Measurements from ENCODE around the gene MXRA5.
"Not testable (repeated sequence)": the region's sequence is repeated elsewhere in the genome, so short reads cannot be mapped to it uniquely, and the experiment has no call there.

The MXRA5 gene

GRCh38 chrX:3343569-3343968, 2.9 kb downstream of the MXRA5 start:
- not testable (repeated sequence) for DNase-seq (ENCODE audit: low spot score)

- DNase-seq (ENCODE audit: low spot score), result no peak
Observed at GRCh38 chrX:3340016-3340415, 6.4 kb downstream of the MXRA5 start.

DNA sequence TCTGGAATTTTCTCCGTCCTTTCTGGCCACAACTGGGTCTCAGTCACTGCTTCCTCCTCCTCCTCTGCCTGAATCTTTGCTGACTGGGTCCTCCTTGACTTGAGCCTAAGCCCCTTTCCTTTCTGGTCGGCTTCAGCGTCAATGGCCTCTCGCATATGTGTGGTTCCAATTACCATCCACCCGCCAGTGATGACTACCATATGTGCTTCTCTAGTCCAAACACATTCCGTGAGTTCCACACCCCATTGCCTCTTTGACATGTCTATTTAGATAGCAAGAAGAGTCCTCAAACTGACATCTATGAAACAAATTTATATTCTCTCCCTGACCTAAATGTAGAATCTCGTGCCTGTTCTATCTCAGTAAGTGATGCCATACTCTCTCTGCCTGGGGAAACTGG, 19.8 kb downstream of the MXRA5 start:
- DNase-seq (ENCODE audit: low spot score), result no peak

GRCh38 chrX:3320471-3321046, 25.9 kb downstream of the MXRA5 start:
- DNase-seq (ENCODE audit: low spot score), result no peak

DNA sequence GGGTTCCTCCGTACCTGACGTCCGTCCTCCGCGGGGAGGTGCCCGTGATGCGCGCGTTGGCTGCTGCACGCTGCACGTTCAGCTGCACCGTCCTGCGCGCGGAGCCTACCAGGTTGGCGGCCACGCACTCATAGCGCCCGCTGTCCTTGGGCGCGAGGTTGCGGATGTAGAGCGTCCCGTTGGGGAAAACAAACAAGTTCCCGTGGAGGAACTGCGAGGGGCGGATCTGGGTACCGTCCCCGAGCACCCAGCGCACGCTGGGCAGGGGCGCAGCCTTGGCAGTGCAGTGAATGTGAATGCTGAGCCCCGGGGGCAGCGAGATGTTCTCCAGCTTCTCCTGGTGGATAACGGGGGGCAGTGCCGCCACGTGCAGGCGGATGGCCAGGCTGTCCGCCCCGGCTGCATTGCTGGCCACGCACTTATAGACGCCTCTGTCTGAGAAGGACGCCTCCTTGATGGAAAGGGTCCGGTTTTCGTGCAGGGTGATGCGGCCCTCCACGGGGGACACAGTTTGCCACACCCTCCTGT, 29.2 kb downstream of the MXRA5 start:
- no peak for DNase-seq (ENCODE audit: low spot score)

DNA sequence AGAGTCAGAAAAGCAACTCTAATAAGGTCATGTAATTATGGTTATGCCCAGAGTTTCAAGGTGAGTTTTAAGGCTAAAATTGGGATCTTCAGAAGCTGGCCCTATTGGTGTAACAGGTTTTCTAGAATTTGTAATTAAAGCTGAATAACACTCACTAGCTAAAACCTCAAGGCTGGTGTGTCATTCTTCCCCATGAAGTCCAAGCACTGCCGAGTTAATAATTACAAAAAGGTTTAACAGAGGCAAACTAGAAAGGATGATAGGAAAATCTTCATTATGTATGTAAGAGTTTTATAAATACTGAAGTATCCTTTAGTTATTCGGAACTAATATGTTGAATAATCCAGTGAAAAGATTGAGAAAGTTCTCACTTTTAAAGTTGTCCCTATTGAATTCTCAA, 34.3 kb downstream of the MXRA5 start:
- no peak for DNase-seq (ENCODE audit: low spot score)

GRCh38 chrX:3307881-3308280, 38.6 kb downstream of the MXRA5 start:
- no peak for DNase-seq (ENCODE audit: low spot score)

- DNase-seq (ENCODE audit: low spot score), result no peak
Observed at GRCh38 chrX:3299636-3300035, 46.8 kb downstream of the MXRA5 start.

- DNase-seq (ENCODE audit: low spot score), result peak; percentile 3
Observed at GRCh38 chrX:3295731-3296130, 50.7 kb downstream of the MXRA5 start.

DNA sequence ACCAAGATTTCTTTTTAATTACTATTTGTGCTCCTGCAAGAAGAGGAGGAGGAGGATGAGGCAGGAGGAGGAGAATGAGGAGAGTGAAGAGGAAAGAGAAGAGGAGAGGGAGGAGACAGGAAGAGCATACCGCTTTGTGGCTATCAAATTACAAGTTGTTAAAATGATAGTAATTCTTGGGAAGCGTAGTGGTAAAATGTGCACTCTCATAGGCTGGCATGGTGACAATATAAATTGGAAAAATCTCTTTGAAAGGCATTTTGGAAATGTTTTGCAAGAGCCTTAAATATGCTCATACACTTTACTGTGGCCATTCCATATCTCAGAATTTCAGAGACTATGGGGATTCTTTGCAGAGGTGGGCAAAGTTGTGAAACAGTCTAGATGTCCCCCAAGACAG, 53.2 kb downstream of the MXRA5 start:
- no peak for DNase-seq (ENCODE audit: low spot score)

- no peak for DNase-seq (ENCODE audit: low spot score)
Observed at GRCh38 chrX:3290561-3290960, 55.9 kb downstream of the MXRA5 start.

DNA sequence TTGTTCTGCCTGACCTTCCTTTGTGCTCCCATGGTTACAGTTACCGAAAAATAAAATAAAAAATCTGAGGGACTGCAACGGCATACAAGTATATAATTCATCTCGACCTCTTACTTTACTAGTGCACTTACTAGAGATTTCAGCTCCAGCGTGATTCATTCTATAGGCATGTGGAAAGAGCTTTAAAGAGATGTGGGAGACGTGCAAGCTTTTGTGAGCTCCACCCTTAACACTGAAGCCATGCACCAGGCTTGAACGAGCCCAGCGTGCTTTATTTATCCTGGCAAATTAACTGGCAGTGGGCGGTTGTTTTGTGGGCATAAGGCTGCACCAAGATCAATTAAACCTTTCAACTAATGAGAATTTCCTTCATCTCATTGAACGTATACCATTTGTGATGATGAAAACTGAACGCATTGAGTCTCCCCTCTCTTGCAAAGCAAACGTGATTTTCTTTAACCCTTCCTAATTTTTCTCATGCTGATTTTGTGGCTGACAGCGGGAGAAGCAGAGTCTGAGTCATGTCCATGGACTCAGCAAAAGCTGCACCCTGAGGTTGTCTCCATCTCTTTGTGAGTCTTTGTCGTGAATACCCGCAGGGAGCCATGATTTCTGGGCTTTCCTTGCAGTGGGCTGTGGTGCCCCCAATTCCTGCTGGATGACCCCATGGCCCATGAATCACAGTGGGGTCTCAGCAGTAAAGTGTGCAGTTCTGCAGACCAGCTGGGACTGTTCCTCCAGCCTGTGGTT, 60.1 kb downstream of the MXRA5 start:
- no peak for DNase-seq (ENCODE audit: low spot score)

DNA sequence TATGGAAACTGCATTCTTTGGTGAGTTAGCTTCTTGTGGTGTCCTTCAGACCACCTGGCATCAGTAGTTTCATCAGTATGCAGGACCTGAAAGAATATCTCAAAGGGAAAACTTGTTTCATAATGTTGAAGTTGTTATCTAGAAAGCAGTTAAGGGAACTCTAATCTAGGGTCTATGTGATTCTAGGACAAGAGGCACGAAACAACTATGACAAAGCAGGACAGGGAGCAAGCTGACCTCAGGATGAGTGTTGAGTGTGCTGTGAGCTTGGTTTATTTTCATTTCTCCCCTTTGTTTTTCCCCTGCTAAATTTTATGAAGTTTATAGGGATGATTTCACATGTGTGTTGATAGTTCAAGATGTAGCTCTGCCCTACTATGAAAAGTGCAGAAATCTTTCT, 65.7 kb downstream of the MXRA5 start:
- no peak for DNase-seq (ENCODE audit: low spot score)

DNA sequence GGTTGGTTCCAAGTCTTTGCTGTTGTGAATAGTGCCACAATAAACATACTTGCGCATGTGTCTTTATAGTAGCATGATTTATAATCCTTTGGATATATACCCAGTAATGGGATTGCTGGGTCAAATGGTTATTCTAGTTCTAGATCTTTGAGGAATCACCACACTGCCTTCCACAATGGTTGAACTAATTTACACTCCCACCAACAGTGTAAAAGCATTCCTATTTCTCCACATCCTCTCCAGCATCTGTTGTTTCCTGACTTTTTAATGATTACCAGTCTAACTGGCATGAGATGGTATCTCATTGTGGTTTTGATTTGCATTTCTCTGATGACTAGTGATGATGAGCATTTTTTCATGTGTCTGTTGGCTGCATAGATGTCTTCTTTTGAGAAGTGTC, 72.8 kb downstream of the MXRA5 start:
- not testable (repeated sequence) for DNase-seq (ENCODE audit: low spot score)

GRCh38 chrX:3271834-3272186, 74.6 kb downstream of the MXRA5 start:
- peak; percentile 90 for DNase-seq (ENCODE audit: low spot score)

DNA sequence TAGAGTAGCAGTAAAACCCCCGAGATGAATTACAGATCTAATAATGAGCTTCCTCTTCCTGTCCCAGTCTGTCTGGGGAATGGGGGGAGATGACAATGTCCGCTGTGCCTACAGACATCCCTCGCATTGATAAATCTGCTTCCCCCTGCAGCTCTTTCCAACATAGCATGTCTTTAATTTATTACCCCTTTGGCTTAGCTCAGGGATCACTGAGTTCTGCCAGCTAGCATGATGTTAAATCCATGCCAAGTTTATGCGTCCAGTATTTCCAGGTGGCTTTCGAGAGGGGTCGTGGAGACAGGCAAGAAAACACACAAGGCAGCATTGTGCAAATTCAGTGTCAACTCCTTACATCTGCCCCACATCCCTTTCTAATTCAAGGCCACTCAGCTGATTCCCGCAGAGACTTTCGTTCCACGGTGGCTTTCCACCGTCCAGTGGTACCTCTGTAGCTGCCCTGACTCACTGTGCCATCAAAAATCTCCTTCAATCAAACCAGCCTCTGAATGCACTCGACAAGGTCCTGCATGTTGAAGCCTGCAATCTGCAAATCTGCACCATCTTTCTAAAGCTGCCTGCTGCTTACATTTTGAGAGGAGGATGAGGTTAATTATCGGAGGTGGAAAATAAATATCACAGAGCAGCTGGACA, 75.1 kb downstream of the MXRA5 start:
- peak; percentile 47 for DNase-seq (ENCODE audit: low spot score)

DNA sequence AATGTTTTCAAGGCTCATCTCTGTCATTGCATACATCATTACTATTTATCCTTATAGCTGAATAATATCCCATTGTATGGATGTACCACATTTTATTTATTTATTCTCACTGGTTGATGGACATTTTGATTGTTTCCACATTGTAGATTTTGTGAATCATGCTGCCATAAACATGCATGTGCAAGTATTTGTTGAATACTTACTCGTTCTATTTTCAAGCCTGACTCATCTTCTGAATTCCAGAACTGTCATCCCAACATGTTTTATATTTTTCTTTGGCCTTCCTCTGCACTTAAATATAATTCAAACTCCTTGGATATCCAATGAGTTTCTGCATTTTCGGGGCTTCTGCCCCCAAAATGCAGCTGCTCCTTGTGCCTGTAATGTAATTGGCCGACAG, 77.6 kb downstream of the MXRA5 start:
- DNase-seq (ENCODE audit: low spot score), result no peak

DNA sequence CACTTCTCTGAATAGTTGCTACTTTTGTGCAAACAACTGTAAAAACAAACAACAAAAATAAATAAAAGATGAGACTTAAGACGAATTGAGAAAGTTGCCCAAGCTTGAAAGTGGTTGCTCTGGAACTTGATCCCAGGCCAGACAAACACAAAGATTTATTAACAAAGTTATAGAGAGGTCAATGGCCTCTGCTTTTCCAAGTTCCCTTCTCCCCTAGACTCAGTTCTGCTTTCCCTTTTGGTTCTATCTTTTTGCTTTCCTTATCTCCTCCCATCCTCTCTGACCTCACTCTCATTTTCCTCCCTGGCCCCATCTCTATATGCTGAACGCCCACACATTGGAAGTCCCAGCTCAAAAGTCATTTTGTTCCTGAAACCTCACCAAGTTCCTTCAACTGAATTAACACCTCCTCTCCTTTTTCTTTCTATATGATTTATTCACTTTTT, 82.7 kb downstream of the MXRA5 start:
- DNase-seq (ENCODE audit: low spot score), result no peak

DNA sequence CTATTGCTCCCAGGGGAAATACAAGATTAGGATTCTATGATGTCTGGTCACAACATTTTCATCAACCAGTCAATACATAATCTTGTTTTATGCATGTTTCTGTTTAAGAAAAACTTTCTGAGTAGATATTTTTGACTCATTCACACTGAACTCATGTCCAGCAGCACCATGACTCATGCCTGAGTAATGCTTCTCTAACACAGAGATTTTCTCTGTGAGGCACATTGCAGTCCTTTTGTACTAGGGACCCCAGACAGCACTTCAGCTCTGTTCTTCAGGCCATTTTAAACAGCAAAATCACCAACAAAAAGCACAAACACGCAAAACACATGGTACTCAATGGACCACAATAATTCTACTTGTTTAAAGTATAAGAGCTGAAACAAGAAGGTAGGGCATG, 83.6 kb downstream of the MXRA5 start:
- DNase-seq (ENCODE audit: low spot score), result peak; percentile 89

All from kidney capillary endothelial cell (primary cell).